Panc1 (cell line): Measurements from ENCODE around the gene HK1. TPM values are rescaled to one million over a fixed set of nuclear protein-coding genes. Genes with fewer than 3 reads are reported as not detected.

Experiments
- ATAC-seq: fragments of 200-7000 bp; cut with Tn5 transposase; 2 replicates; pipeline ENCODE4 v1.9.1; 2020; ENCODE audit warnings: mild to moderate bottlenecking, moderate library complexity
- BruUV-seq: library from RNA; stranded (reverse); fragments of 400-500 nt; replicated peaks from 2 replicates; lab custom pipeline; 2021; lab: Mats Ljungman, UMichigan
- CTCF ChIA-PET: fragments of 300-600 bp; sonication (Branson Sonifier 250); formaldehyde crosslinking; loops from one replicate; lab custom pipeline; 2022; ENCODE audit warnings: antibody characterized with exemption; lab: Charles Lee
- POLR2A ChIA-PET: fragments of 300-600 bp; sonication (Branson Sonifier 250); formaldehyde crosslinking; loops from one replicate; lab custom pipeline; 2022; ENCODE audit warnings: antibody characterized with exemption; lab: Charles Lee
- DNase-seq: peaks from one replicate; pipeline ENCODE4 v3.0.0-alpha.2; 2010; ENCODE audit warnings: low read depth, low spot score
- H3K27ac ChIP-seq: 2 replicates; pipeline ENCODE4 v1.5.1; 2011; ENCODE audit warnings: mild to moderate bottlenecking, low read length, inconsistent platforms
- H3K27me3 ChIP-seq: fragments of 200-500 bp; sonication (Bioruptor generic); 2 replicates; pipeline ENCODE4 v1.6.0; 2014; ENCODE audit warnings: low read length, inconsistent platforms; ENCODE audit not compliant: control insufficient read depth, insufficient read depth
- H3K36me3 ChIP-seq: fragments of 200-500 bp; sonication (Bioruptor generic); 2 replicates; pipeline ENCODE4 v1.5.1; 2014; ENCODE audit warnings: inconsistent platforms, mild to moderate bottlenecking, low read length, moderate library complexity; ENCODE audit not compliant: control insufficient read depth, insufficient read depth
- H3K4me1 ChIP-seq: 2 replicates; pipeline ENCODE4 v1.5.1; 2011; ENCODE audit warnings: inconsistent platforms, mild to moderate bottlenecking, low read length, moderate library complexity; ENCODE audit not compliant: control insufficient read depth, insufficient read depth
- H3K4me3 ChIP-seq, 2 experiments: 2 replicates each; pipeline ENCODE4 v1.5.1; 2011 to 2012; ENCODE audit warnings: low read depth in 2 of 2, low read length in 2 of 2, mild to moderate bottlenecking in 2 of 2, inconsistent platforms in 1 of 2, moderate library complexity in 1 of 2
- H3K9me3 ChIP-seq: fragments of 200-500 bp; sonication (Bioruptor generic); 2 replicates; pipeline ENCODE4 v1.5.1; 2014; ENCODE audit warnings: low read depth, mild to moderate bottlenecking, inconsistent platforms, low read length, moderate library complexity; ENCODE audit not compliant: control insufficient read depth, insufficient read depth
- POLR2AphosphoS5 ChIP-seq: IDR thresholded peaks from 2 replicates; pipeline ENCODE4 v1.6.1; 2012; ENCODE audit warnings: mild to moderate bottlenecking, low read depth, low read length, moderate library complexity
- SIN3A ChIP-seq: IDR thresholded peaks from 2 replicates; pipeline ENCODE4 v1.6.1; 2012; ENCODE audit warnings: low read depth, mild to moderate bottlenecking, low read length, moderate library complexity, borderline replicate concordance; ENCODE audit not compliant: insufficient read depth
- TCF7L2 ChIP-seq: IDR thresholded peaks from 2 replicates; pipeline ENCODE4 v1.6.1; 2011; ENCODE audit warnings: mild to moderate bottlenecking, low read depth, low read length, inconsistent platforms
- in situ Hi-C: cut with HindIII; loops from 2 replicates; pipeline ENCODE4 v1.10.0; 2016; ENCODE audit warnings: low sequenced_read_pairs, low pct_unique_long_range_greater_than_20kb
- intact Hi-C: fragments of 100-400 bp; cut with micrococcal nuclease; formaldehyde crosslinking; loops from one replicate; pipeline ENCODE4 v1.10.0; 2022; ENCODE audit not compliant: unreplicated experiment
- total RNA-seq: library from RNA; stranded (reverse); gene quantifications from one replicate; pipeline ENCODE4 v1.2.1, GENCODE V29; 2021; ENCODE audit not compliant: unreplicated experiment
- TF ChIP-seq, protein P1 (sequence below): fragments of 450-650 bp; IDR thresholded peaks from 2 replicates; pipeline ENCODE4 v1.5.1; 2017; ENCODE audit warnings: mild to moderate bottlenecking
- TF ChIP-seq, protein P2 (sequence below), 2 experiments: IDR thresholded peaks; 2 replicates each; pipeline ENCODE4 v1.6.1; 2011 to 2012; ENCODE audit warnings: low read depth in 2 of 2, control low read depth in 1 of 2, low read length in 1 of 2, mild to moderate bottlenecking in 1 of 2, moderate library complexity in 1 of 2; ENCODE audit not compliant: insufficient read depth in 1 of 2

Gene HK1
- total RNA-seq, 1 experiment from 2014 or later: 74.4 TPM

GRCh38 chr10:69443354-69443753 lies 165.1 kb downstream of the HK1 start:
- in situ Hi-C loops: loop anchor here (10.0 kb wide), 1 partner anchor 51 kb away; no protein-coding TSS in a partner anchor

GRCh38 chr10:69445041-69445440 lies 166.7 kb downstream of the HK1 start:
- Histone ChIP-seq H3K27ac (peak overlapping the region; percentile 84), H3K36me3 (no peaks in the 10 kb centered on the region), H3K4me3 (no peak overlapping the region), H3K27me3 (no peaks in the 10 kb centered on the region), H3K4me1 (peaks cover 57% of the 10 kb centered on the region), H3K9me3 (peaks cover 4% of the 10 kb centered on the region; the same call in 1 of the 2 replicates)
- POLR2A ChIA-PET: no interaction called here
- no TSS peak for BruUV-seq
- TF ChIP-seq TCF7L2 (no peak), SIN3A (no peak), POLR2AphosphoS5 (no peak)
- TF ChIP-seq, protein P1, sequence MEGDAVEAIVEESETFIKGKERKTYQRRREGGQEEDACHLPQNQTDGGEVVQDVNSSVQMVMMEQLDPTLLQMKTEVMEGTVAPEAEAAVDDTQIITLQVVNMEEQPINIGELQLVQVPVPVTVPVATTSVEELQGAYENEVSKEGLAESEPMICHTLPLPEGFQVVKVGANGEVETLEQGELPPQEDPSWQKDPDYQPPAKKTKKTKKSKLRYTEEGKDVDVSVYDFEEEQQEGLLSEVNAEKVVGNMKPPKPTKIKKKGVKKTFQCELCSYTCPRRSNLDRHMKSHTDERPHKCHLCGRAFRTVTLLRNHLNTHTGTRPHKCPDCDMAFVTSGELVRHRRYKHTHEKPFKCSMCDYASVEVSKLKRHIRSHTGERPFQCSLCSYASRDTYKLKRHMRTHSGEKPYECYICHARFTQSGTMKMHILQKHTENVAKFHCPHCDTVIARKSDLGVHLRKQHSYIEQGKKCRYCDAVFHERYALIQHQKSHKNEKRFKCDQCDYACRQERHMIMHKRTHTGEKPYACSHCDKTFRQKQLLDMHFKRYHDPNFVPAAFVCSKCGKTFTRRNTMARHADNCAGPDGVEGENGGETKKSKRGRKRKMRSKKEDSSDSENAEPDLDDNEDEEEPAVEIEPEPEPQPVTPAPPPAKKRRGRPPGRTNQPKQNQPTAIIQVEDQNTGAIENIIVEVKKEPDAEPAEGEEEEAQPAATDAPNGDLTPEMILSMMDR: no peak
- TF ChIP-seq, protein P2, sequence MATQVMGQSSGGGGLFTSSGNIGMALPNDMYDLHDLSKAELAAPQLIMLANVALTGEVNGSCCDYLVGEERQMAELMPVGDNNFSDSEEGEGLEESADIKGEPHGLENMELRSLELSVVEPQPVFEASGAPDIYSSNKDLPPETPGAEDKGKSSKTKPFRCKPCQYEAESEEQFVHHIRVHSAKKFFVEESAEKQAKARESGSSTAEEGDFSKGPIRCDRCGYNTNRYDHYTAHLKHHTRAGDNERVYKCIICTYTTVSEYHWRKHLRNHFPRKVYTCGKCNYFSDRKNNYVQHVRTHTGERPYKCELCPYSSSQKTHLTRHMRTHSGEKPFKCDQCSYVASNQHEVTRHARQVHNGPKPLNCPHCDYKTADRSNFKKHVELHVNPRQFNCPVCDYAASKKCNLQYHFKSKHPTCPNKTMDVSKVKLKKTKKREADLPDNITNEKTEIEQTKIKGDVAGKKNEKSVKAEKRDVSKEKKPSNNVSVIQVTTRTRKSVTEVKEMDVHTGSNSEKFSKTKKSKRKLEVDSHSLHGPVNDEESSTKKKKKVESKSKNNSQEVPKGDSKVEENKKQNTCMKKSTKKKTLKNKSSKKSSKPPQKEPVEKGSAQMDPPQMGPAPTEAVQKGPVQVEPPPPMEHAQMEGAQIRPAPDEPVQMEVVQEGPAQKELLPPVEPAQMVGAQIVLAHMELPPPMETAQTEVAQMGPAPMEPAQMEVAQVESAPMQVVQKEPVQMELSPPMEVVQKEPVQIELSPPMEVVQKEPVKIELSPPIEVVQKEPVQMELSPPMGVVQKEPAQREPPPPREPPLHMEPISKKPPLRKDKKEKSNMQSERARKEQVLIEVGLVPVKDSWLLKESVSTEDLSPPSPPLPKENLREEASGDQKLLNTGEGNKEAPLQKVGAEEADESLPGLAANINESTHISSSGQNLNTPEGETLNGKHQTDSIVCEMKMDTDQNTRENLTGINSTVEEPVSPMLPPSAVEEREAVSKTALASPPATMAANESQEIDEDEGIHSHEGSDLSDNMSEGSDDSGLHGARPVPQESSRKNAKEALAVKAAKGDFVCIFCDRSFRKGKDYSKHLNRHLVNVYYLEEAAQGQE (IDR thresholded peaks at IDR 0.05; ENCODE audit: insufficient read depth in 1 of 2, low read depth in 2 of 2, low read length in 1 of 2): no peak
- CTCF ChIA-PET: no interaction called here
- in situ Hi-C loops (loop anchor here (10.0 kb wide), 1 partner anchor 50 kb away; no protein-coding TSS in a partner anchor), intact Hi-C loops (no loop called here)
- ATAC-seq (no peak), DNase-seq (no peak)

More at GRCh38 chr10:69443354-69443753, 165.1 kb downstream of the HK1 start:
- ChIA-PET CTCF (no interaction called here), POLR2A (no interaction called here)
- DNase-seq (no peak), ATAC-seq (no peak)
- peaks cover 57% of the 10 kb centered on the region for H3K4me1 ChIP-seq
- TF ChIP-seq, protein P1: no peak
- TF ChIP-seq, protein P2 (IDR thresholded peaks at IDR 0.05; ENCODE audit: insufficient read depth in 1 of 2, low read depth in 2 of 2, low read length in 1 of 2): no peak
- TF ChIP-seq SIN3A (no peak), TCF7L2 (no peak), POLR2AphosphoS5 (no peak)
- BruUV-seq: no TSS peak
- no peaks in the 10 kb centered on the region for H3K36me3 ChIP-seq
- H3K4me3 ChIP-seq: no peak overlapping the region
- H3K27me3 ChIP-seq: no peaks in the 10 kb centered on the region
- intact Hi-C loops: no loop called here
- peak overlapping the region; percentile 66 for H3K27ac ChIP-seq
- H3K9me3 ChIP-seq: peaks cover 4% of the 10 kb centered on the region; the same call in 1 of the 2 replicates
